ENCODE measurements around the gene CD99L2. TPM values are rescaled to one million over a fixed set of nuclear protein-coding genes. Genes with fewer than 3 reads are reported as not detected.
A peak's percentile ranks its signal among the peaks of the same experiment; 100 is the strongest.

CD99L2 gene
- total RNA-seq, 4 donors from 2014 or later = 202 to 289 (median 251) TPM

DNA sequence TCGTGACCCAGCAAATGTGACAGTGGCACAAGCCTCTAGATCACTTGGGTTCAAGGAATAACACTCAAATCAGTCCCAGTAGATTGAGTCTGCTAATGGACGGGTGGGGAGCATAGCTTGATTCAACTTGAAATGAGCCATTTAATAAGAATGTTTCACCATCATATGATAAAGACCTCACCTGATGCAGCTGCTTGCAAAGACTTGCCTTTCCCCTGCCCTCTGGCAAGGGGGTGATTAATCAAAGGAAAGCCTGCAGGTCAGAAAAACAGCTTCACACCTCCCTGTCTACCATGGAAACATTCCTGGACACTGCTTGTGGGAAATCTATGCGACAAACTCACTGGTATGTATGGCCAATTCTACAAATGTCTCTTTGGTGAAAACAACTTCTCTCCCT lies 54.5 kb downstream of the CD99L2 start:
- Histone ChIP-seq H3K27ac (peak overlapping the region; percentile 77 to 84 (median 80)), H3K4me3 (no peak overlapping the region), H3K36me3 (no peaks in the 10 kb centered on the region), H3K4me1 (peaks cover 23 to 46% of the 10 kb centered on the region in 2 donors), H3K27me3 (no peaks in the 10 kb centered on the region), H3K9me3 (no peaks in the 10 kb centered on the region)
- intact Hi-C loops (cut with DNase I; ENCODE audit: low total_unique reads) (loop anchor here (2.0 kb wide), 1 partner anchor 29 kb away; no protein-coding TSS in a partner anchor), in situ Hi-C loops (cut with MboI; ENCODE audit: low sequenced_read_pairs in 4 of 4) (no loop called here)
- DNase-seq (no peak), ATAC-seq (no peak)
- TF ChIP-seq POLR2A (IDR thresholded peaks at IDR 0.05) = no peak
- TF ChIP-seq, protein P1, sequence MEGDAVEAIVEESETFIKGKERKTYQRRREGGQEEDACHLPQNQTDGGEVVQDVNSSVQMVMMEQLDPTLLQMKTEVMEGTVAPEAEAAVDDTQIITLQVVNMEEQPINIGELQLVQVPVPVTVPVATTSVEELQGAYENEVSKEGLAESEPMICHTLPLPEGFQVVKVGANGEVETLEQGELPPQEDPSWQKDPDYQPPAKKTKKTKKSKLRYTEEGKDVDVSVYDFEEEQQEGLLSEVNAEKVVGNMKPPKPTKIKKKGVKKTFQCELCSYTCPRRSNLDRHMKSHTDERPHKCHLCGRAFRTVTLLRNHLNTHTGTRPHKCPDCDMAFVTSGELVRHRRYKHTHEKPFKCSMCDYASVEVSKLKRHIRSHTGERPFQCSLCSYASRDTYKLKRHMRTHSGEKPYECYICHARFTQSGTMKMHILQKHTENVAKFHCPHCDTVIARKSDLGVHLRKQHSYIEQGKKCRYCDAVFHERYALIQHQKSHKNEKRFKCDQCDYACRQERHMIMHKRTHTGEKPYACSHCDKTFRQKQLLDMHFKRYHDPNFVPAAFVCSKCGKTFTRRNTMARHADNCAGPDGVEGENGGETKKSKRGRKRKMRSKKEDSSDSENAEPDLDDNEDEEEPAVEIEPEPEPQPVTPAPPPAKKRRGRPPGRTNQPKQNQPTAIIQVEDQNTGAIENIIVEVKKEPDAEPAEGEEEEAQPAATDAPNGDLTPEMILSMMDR (IDR thresholded peaks at IDR 0.05 in 4 of 5, conservative IDR thresholded peaks at IDR 0.05 in 1 of 5) = no peak

DNA sequence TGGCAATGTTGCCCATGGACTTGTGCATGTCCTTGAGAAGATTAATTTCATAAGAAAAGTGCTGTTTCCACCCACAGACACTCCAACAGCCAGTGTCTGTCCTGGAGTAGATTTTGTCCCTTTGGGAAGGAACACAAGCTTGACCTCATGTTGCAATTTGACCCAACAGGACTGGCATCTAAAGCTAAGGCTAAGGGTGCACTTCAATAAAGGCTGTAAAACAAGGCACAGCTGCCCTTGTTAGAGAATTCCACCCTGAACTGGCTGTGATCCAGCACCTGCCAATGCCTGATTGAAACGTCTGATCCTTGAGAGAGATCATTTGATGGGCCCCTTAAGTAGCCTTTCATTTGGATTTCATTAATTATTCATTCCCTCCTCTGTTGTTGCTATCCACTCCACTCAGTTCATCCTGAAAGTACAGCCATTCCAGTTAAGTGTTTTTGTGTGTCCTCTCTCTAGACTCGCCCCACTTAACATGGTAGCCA lies 56.2 kb downstream of the CD99L2 start:
- in situ Hi-C loops (cut with MboI; ENCODE audit: low sequenced_read_pairs in 4 of 4) = no loop called here
- no peak for DNase-seq
- Histone ChIP-seq H3K4me3 (no peak overlapping the region), H3K27me3 (no peaks in the 10 kb centered on the region), H3K4me1 (peaks cover 26 to 40% of the 10 kb centered on the region in 2 donors), H3K27ac (peak overlapping the region; percentile 77 to 84 (median 80)), H3K36me3 (no peaks in the 10 kb centered on the region), H3K9me3 (no peaks in the 10 kb centered on the region)
- intact Hi-C loops (cut with DNase I; ENCODE audit: low total_unique reads) = no loop called here
- ATAC-seq = no peak
- no peak for TF ChIP-seq POLR2A (IDR thresholded peaks at IDR 0.05)
- TF ChIP-seq, protein P1 (IDR thresholded peaks at IDR 0.05 in 4 of 5, conservative IDR thresholded peaks at IDR 0.05 in 1 of 5) = no peak

DNA sequence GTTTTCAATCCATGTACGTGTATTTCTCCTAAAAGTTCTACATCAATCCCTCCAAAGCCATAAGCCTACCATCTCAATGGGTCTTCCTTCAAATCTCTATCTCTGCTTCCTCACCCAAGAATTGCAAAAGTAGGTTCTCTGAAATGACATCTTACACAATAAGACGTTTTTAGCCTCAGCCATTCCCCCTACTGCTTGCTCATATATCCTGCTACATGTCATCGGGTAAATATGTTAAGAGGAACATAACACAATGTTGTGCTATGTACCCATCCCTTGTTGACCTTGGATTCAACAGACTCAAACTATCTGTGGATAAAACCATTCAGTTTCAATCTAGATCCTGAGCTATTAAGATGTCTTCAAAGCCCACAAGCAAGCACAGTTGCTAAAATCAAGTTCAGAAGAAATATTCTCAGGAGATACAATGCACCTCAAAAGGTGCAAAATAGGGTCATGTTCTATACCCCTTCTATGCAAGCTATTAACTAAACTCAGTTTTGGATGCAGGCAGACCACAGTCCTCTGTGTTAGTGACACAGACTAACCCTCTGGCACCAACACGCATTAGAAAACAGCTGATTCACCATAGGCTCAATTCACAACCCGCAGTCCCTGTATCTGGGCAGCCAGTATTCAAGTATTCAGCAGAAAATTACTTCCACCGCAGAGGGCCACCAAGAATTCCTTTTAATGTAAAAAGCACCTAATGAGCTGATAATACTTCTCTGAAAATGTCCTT lies 56.8 kb downstream of the CD99L2 start:
- intact Hi-C loops (cut with DNase I; ENCODE audit: low total_unique reads) (no loop called here), in situ Hi-C loops (cut with MboI; ENCODE audit: low sequenced_read_pairs in 4 of 4) (no loop called here)
- Histone ChIP-seq H3K9me3 (no peaks in the 10 kb centered on the region), H3K4me1 (peaks cover 26 to 40% of the 10 kb centered on the region in 2 donors), H3K36me3 (no peaks in the 10 kb centered on the region), H3K4me3 (no peak overlapping the region), H3K27ac (peak overlapping the region; percentile 77 to 84 (median 80)), H3K27me3 (no peaks in the 10 kb centered on the region)
- TF ChIP-seq POLR2A (IDR thresholded peaks at IDR 0.05) = peak in 1 of 2 donors; percentile 15
- TF ChIP-seq, protein P1 (IDR thresholded peaks at IDR 0.05 in 4 of 5, conservative IDR thresholded peaks at IDR 0.05 in 1 of 5) = no peak
- DNase-seq (no peak), ATAC-seq (peak; percentile 87 to 92)

DNA sequence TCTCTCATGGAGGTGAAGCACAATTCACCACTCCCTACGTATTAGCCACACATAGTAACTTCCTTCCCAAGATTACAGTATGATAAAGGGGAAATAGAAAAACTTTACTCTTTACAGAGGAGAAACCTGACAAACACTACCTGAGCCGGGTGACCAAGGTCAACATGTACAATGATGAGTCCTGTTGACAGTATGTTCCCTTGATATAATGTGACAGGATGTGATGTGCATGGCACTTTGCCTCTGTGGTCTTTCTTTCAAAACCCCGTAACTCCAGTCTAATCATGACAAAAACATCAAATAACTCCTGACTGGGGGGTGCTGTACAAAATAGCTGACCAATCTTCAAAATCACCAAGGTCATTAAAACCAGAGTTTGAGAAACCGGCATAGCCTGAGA lies 60.6 kb downstream of the CD99L2 start:
- TF ChIP-seq POLR2A (IDR thresholded peaks at IDR 0.05) = no peak
- TF ChIP-seq, protein P1 (IDR thresholded peaks at IDR 0.05 in 4 of 5, conservative IDR thresholded peaks at IDR 0.05 in 1 of 5) = no peak
- H3K27ac ChIP-seq = peak overlapping the region; percentile 31 to 52 (median 33)
- H3K9me3 ChIP-seq = peaks cover 0 to 4% (median 0%) of the 10 kb centered on the region in 3 donors
- H3K36me3 ChIP-seq = no peaks in the 10 kb centered on the region
- H3K4me1 ChIP-seq = peaks cover 11 to 23% of the 10 kb centered on the region in 2 donors
- intact Hi-C loops (cut with DNase I; ENCODE audit: low total_unique reads) (loop anchor here (5.0 kb wide), 1 partner anchor 66 kb away; no protein-coding TSS in a partner anchor), in situ Hi-C loops (cut with MboI; ENCODE audit: low sequenced_read_pairs in 4 of 4) (no loop called here)
- no peak overlapping the region for H3K4me3 ChIP-seq
- DNase-seq (no peak), ATAC-seq (peak in 1 of 2 donors; percentile 43)
- no peaks in the 10 kb centered on the region for H3K27me3 ChIP-seq
